HepG2 (cell line): ENCODE data around the gene SCUBE1. TPM values are rescaled to one million over a fixed set of nuclear protein-coding genes. Genes with fewer than 3 reads are reported as not detected.

Experiments used
- AFF4 ChIP-seq: sonication (generic); formaldehyde crosslinking; IDR thresholded peaks from 2 replicates; pipeline ENCODE4 v1.4.0; 2020; ENCODE audit warnings: missing genetic modification reagents
- AHR ChIP-seq: IDR thresholded peaks from 2 replicates; pipeline ENCODE4 v1.6.1; 2018; ENCODE audit warnings: missing genetic modification reagents, missing compliant biosample characterization
- EP300 ChIP-seq, 3 experiments: sonication (generic) in 1 of 3; formaldehyde crosslinking in 1 of 3; IDR thresholded peaks; 2 replicates each; pipeline versions ENCODE4 v1.5.1 to v1.6.1; 2011 to 2020; ENCODE audit warnings: low read depth in 2 of 3, low read length in 2 of 3, borderline replicate concordance in 1 of 3, improper control_type of control experiment in 1 of 3, mild to moderate bottlenecking in 1 of 3, missing genetic modification reagents in 1 of 3, moderate library complexity in 1 of 3
- FOXM1 ChIP-seq: sonication (generic); formaldehyde crosslinking; IDR thresholded peaks from 2 replicates; pipeline ENCODE4 v1.5.0; 2020; ENCODE audit warnings: missing genetic modification reagents
- HINFP ChIP-seq: sonication (generic); formaldehyde crosslinking; IDR thresholded peaks from 2 replicates; pipeline ENCODE4 v1.4.0; 2020; ENCODE audit warnings: low read depth, mild to moderate bottlenecking, missing genetic modification reagents
- KDM5B ChIP-seq: sonication (generic); formaldehyde crosslinking; IDR thresholded peaks from 2 replicates; pipeline ENCODE4 v1.4.0; 2020; ENCODE audit warnings: missing genetic modification reagents, mild to moderate bottlenecking, borderline replicate concordance
- MATR3 ChIP-seq: sonication (generic); formaldehyde crosslinking; IDR thresholded peaks from 2 replicates; pipeline ENCODE4 v1.4.0; 2020; ENCODE audit warnings: missing genetic modification reagents
- MTA3 ChIP-seq: sonication (generic); formaldehyde crosslinking; IDR thresholded peaks from 2 replicates; pipeline ENCODE4 v1.4.0; 2020; ENCODE audit warnings: missing genetic modification reagents
- NFYB ChIP-seq: sonication (generic); formaldehyde crosslinking; IDR thresholded peaks from 2 replicates; pipeline ENCODE4 v1.4.0; 2020; ENCODE audit warnings: missing genetic modification reagents
- SP5 ChIP-seq: IDR thresholded peaks from 2 replicates; pipeline ENCODE4 v1.6.1; 2016; ENCODE audit warnings: low read depth, borderline replicate concordance
- ZBTB1 ChIP-seq: sonication (generic); formaldehyde crosslinking; IDR thresholded peaks from 2 replicates; pipeline ENCODE4 v1.4.0; 2020; ENCODE audit warnings: missing genetic modification reagents, borderline replicate concordance
- ZFP91 ChIP-seq: sonication (generic); formaldehyde crosslinking; IDR thresholded peaks from 2 replicates; pipeline ENCODE4 v1.9.0; 2022; ENCODE audit warnings: missing genetic modification reagents, mild to moderate bottlenecking, borderline replicate concordance
- ZNF138 ChIP-seq: sonication (generic); formaldehyde crosslinking; IDR thresholded peaks from 2 replicates; pipeline ENCODE4 v1.5.0; 2020; ENCODE audit warnings: mild to moderate bottlenecking, low read depth, missing genetic modification reagents
- ZNF224 ChIP-seq: sonication (generic); formaldehyde crosslinking; IDR thresholded peaks from 2 replicates; pipeline ENCODE4 v1.5.0; 2020; ENCODE audit warnings: mild to moderate bottlenecking, missing genetic modification reagents
- ZNF230 ChIP-seq: sonication (generic); formaldehyde crosslinking; IDR thresholded peaks from 2 replicates; pipeline ENCODE4 v1.4.0; 2020; ENCODE audit warnings: mild to moderate bottlenecking, missing genetic modification reagents
- ZNF562 ChIP-seq: sonication (generic); formaldehyde crosslinking; IDR thresholded peaks from 2 replicates; pipeline ENCODE4 v1.8.0; 2022; ENCODE audit warnings: missing genetic modification reagents, borderline replicate concordance
- ZNF713 ChIP-seq: sonication (generic); formaldehyde crosslinking; IDR thresholded peaks from 2 replicates; pipeline ENCODE4 v1.4.0; 2020; ENCODE audit warnings: mild to moderate bottlenecking, missing genetic modification reagents
- ZNF746 ChIP-seq: sonication (generic); formaldehyde crosslinking; IDR thresholded peaks from 2 replicates; pipeline ENCODE4 v1.8.0; 2022; ENCODE audit warnings: mild to moderate bottlenecking, missing genetic modification reagents
- ZNF773 ChIP-seq: sonication (generic); formaldehyde crosslinking; IDR thresholded peaks from 2 replicates; pipeline ENCODE4 v1.4.0; 2020; ENCODE audit warnings: missing genetic modification reagents, borderline replicate concordance
- ZNF788 ChIP-seq: sonication (generic); formaldehyde crosslinking; IDR thresholded peaks from 2 replicates; pipeline ENCODE4 v1.5.0; 2020; ENCODE audit warnings: mild to moderate bottlenecking, missing genetic modification reagents, borderline replicate concordance
- polyA plus RNA-seq, 8 experiments: library from polyadenylated mRNA; depleted of rRNA in 3 of 8; stranded (reverse) in 7 of 8; unstranded in 1 of 8; fragments of >200 nt; fragmentation: Illumina TruSeq in 4 of 8; extraction: Trizol in 4 of 8; gene quantifications; 2 replicates each; pipeline versions ENCODE4 v1.2.1 to v1.2.3, GENCODE V29; 2011 to 2016; ENCODE audit warnings: low read depth in 4 of 8, missing spikeins in 1 of 8, mixed read lengths in 1 of 8; ENCODE audit not compliant: insufficient read depth in 1 of 8
- total RNA-seq, 5 experiments: library from RNA; depleted of rRNA; stranded (reverse); fragments of >200 nt; fragmentation: Illumina TruSeq; extraction: Trizol; gene quantifications; 2 replicates each; pipeline ENCODE4 v1.2.3, GENCODE V29; 2016; ENCODE audit warnings: low read depth in 1 of 5

SCUBE1 gene
- total and polyA plus RNA-seq, 2 of the 13 experiments (the other 11 are each of a cell fraction or from before 2014, with no cell fraction given), result under 0.01 to 0.05 TPM

GRCh38 chr22:43186272-43187170 lies 156.7 kb downstream of the SCUBE1 start, which contains the start of gene TTLL12 (continued):
- TF ChIP-seq AFF4 (no peak), AHR (no peak), ZNF746 (CRISPR knock-in tag) (peak; percentile 63; the same call in 1 of the 2 replicates), KDM5B (CRISPR knock-in tag) (no peak), EP300 (IDR thresholded peaks at IDR 0.05; ENCODE audit: low read depth in 2 of 2, low read length in 2 of 2) (no peak), EP300 (CRISPR knock-in tag; IDR thresholded peaks at IDR 0.05; ENCODE audit: borderline replicate concordance) (no peak), MTA3 (no peak), NFYB (no peak), ZNF773 (CRISPR knock-in tag) (0 out of 2 replicates have a peak, but pooled peaks have one; percentile 36), ZBTB1 (CRISPR knock-in tag) (no peak), HINFP (CRISPR knock-in tag) (no peak), ZNF562 (no peak), ZNF224 (no peak), ZNF713 (no peak), ZNF788 (CRISPR knock-in tag) (no peak), FOXM1 (no peak; the same call in 1 of the 2 replicates), ZNF230 (CRISPR knock-in tag) (no peak), MATR3 (no peak), SP5 (CRISPR knock-in tag) (no peak), ZFP91 (CRISPR knock-in tag) (no peak), ZNF138 (CRISPR knock-in tag) (no peak)
